Rectal smooth muscle tissue (tissue), 1 donor: Measurements from ENCODE around the gene GPHN.

Source experiments
- H3K27ac ChIP-seq: one replicate; pipeline ENCODE4 v1.7.0; 2013; ENCODE audit warnings: low read depth, low read length, inconsistent platforms
- H3K27me3 ChIP-seq: one replicate; pipeline ENCODE4 v1.7.0; 2013; ENCODE audit warnings: low read length; ENCODE audit not compliant: control insufficient read depth, insufficient read depth
- H3K36me3 ChIP-seq: one replicate; pipeline ENCODE4 v1.7.0; 2013; ENCODE audit warnings: low read length; ENCODE audit not compliant: control insufficient read depth, insufficient read depth
- H3K4me1 ChIP-seq: one replicate; pipeline ENCODE4 v1.7.0; 2013; ENCODE audit warnings: low read length; ENCODE audit not compliant: control insufficient read depth, insufficient read depth
- H3K4me3 ChIP-seq: one replicate; pipeline ENCODE4 v1.7.0; 2013; ENCODE audit warnings: low read length
- H3K9ac ChIP-seq: one replicate; pipeline ENCODE4 v1.7.0; 2013; ENCODE audit warnings: low read length

Gene GPHN

DNA sequence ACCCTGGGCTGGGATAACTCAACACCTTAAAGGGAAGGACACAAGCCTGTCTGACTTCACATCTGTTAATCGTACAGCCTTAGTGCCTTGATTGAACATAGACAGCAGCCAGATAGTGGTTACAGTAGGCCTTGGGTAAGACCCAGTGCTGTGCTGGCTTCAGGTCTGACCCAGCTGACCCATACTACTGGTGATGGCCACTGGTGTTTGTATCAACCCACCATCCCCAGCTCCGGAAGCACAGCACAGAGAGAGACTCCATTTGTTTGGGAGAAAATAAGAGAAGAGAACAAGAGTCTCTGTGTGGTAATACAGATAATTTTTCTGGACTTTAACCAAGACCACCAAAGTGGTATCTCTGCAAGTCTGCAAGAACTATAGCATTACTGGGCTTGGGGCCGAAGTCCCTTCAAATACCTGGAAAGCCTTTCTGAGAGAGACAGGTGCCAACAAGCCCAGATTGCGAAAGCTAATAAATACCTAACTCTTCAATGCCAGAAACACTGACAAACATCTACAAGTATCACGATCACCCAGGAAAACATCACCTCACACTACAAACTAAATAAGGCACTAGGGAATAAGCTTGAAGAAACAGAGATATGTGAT is 351.2 kb downstream of the GPHN start:
- Histone ChIP-seq H3K36me3 (no peaks in the 10 kb centered on the region), H3K9ac (no peak overlapping the region), H3K27ac (no peak overlapping the region)

GRCh38 chr14:66881596-66881995 is 373.6 kb downstream of the GPHN start:
- H3K4me1 ChIP-seq = no peaks in the 10 kb centered on the region
- H3K4me3 ChIP-seq = no peak overlapping the region
- no peaks in the 10 kb centered on the region for H3K36me3 ChIP-seq
- H3K27ac ChIP-seq = no peak overlapping the region
- H3K27me3 ChIP-seq = no peaks in the 10 kb centered on the region
- H3K9ac ChIP-seq = no peak overlapping the region

More for the DNA sequence above, 351.2 kb downstream of the GPHN start:
- Histone ChIP-seq H3K27me3 (no peaks in the 10 kb centered on the region), H3K4me1 (no peaks in the 10 kb centered on the region), H3K4me3 (no peak overlapping the region)

DNA sequence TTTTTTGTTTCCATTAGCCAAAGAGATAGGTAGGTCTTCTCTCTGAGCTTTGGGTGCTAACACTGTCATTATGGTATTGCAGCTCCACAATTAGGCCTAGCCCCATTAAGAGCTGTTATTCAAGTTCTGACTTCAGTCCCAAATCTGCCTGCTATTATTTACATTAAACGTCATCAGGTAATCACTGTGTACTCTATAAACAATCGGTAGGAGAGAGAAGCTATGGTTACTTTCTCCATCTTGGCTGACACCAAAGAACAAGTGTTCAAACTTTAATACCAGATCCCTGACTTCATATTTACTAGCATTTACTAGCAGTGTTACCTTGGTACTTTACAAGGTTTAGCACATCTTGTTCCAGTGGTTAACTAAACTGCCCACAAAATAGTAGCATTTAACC is 376.2 kb downstream of the GPHN start:
- Histone ChIP-seq H3K4me1 (no peaks in the 10 kb centered on the region), H3K9ac (no peak overlapping the region), H3K27ac (no peak overlapping the region), H3K4me3 (no peak overlapping the region), H3K36me3 (no peaks in the 10 kb centered on the region), H3K27me3 (no peaks in the 10 kb centered on the region)

GRCh38 chr14:66900719-66901118 is 392.8 kb downstream of the GPHN start:
- H3K4me1 ChIP-seq = no peaks in the 10 kb centered on the region
- H3K36me3 ChIP-seq = no peaks in the 10 kb centered on the region
- H3K9ac ChIP-seq = no peak overlapping the region

GRCh38 chr14:66910311-66910840 is 402.4 kb downstream of the GPHN start:
- H3K36me3 ChIP-seq = no peaks in the 10 kb centered on the region
- no peaks in the 10 kb centered on the region for H3K27me3 ChIP-seq
- no peak overlapping the region for H3K4me3 ChIP-seq
- H3K27ac ChIP-seq = no peak overlapping the region
- H3K4me1 ChIP-seq = no peaks in the 10 kb centered on the region
- H3K9ac ChIP-seq = no peak overlapping the region

More at GRCh38 chr14:66900719-66901118, 392.8 kb downstream of the GPHN start:
- H3K4me3 ChIP-seq = no peak overlapping the region
- no peaks in the 10 kb centered on the region for H3K27me3 ChIP-seq
- no peak overlapping the region for H3K27ac ChIP-seq

DNA sequence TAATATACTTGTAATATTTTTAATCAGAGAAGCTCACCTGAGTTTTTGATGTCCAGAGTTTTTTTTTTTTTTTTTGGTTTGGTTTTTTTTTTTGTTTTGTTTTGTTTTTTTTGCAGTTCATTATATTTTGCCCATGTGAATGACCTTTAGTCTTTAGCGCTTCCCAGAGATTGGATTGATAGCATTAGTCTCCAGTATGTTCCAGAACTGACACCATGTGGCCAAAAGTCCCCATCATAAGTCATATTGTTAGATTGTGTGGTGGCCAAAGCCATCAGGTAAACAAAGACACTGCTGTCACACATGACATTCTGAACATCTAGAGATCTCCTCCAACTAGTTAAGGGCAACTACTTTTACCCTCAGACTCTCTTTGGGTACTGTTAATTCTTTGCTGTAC is 408.5 kb downstream of the GPHN start:
- H3K36me3 ChIP-seq = peaks cover 4% of the 10 kb centered on the region
- no peaks in the 10 kb centered on the region for H3K27me3 ChIP-seq
- H3K9ac ChIP-seq = no peak overlapping the region
- H3K4me3 ChIP-seq = no peak overlapping the region
- no peak overlapping the region for H3K27ac ChIP-seq
- H3K4me1 ChIP-seq = no peaks in the 10 kb centered on the region

DNA sequence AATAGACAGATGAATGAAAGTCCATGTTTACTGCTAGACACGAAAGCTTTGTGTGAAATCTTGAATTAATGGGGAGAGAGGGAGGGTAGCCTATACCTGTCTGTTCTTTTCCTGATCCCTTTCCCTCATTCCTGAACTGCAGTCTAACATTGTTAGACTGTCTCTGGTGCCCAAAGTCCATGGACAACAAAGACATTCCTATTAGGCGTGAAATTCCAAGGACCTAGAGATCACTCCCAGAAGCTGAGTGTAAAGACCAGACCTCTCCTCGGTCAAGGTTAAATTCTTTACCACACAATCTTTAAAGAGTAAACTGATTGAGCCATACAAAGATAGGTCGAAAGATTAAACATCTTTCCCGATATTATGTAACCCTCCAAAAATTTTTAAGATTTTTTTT is 410.6 kb downstream of the GPHN start:
- Histone ChIP-seq H3K4me3 (no peak overlapping the region), H3K4me1 (no peaks in the 10 kb centered on the region), H3K27me3 (no peaks in the 10 kb centered on the region), H3K9ac (no peak overlapping the region), H3K27ac (no peak overlapping the region), H3K36me3 (peaks cover 4% of the 10 kb centered on the region)

DNA sequence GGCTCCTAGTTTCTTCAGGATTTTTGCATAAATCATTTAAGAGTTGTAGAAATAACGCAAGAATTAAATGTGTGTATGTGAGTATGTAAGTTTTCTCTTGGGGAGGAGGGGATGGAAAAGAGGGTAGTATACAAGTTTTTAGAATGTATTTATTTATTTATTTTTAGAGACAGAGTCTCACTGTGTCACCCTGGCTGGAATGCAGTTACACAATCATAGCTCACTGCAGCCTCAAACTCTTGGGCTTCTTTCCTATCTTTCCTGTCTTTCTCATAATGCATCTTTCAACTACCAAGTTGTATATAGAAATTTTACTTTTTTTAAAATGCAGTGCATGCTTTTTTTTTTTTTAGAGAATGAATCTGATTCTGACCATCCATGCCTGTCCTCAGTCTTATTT is 412.2 kb downstream of the GPHN start:
- Histone ChIP-seq H3K4me3 (no peak overlapping the region), H3K4me1 (no peaks in the 10 kb centered on the region), H3K9ac (no peak overlapping the region), H3K27me3 (no peaks in the 10 kb centered on the region), H3K27ac (no peak overlapping the region), H3K36me3 (peaks cover 4% of the 10 kb centered on the region)

DNA sequence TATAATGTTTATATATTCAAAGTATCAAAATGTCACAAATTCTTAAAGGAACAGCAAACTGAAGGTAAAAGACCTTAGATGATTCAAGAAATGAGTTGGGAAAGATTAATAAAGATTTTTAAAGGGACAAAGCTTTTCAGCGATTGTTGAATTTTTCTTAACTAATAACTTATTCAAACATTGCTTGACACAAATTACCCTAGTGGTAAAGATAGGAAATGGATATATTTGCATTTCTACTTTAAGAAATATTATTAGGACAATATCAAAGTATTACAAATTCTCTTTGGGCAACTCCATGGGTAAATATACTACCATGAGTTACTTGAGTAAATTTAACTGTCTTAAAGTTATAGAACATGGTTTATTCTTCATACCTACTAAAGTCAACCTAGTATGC is 415.3 kb downstream of the GPHN start:
- Histone ChIP-seq H3K9ac (no peak overlapping the region), H3K4me3 (no peak overlapping the region), H3K27me3 (no peaks in the 10 kb centered on the region), H3K36me3 (no peaks in the 10 kb centered on the region), H3K27ac (no peak overlapping the region), H3K4me1 (no peaks in the 10 kb centered on the region)

GRCh38 chr14:66939409-66939808 is 431.5 kb downstream of the GPHN start:
- H3K9ac ChIP-seq = no peak overlapping the region
- H3K36me3 ChIP-seq = peaks cover 17% of the 10 kb centered on the region
- no peak overlapping the region for H3K27ac ChIP-seq

DNA sequence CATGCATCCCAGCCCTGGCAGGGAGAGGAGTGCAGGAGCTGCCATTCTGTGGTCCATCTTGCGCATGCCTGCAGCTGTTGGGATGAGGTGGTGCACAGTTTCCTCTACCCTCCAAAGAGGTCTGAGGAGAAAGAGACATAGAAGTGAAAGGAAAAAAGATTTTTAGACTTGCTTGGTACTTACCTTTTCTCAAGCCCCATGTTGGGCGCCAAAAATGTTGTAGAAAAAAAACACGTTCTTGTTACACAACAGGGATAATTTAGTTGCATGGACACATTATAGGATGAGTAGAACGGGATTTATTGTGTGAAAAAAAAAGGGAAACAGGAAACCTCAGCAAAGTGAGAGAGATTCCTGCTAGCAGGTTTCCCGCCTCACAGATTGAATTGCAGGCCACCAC is 436.9 kb downstream of the GPHN start:
- H3K36me3 ChIP-seq = peaks cover 15% of the 10 kb centered on the region
- no peak overlapping the region for H3K9ac ChIP-seq
- H3K4me1 ChIP-seq = no peaks in the 10 kb centered on the region
- no peaks in the 10 kb centered on the region for H3K27me3 ChIP-seq
- H3K27ac ChIP-seq = no peak overlapping the region
- no peak overlapping the region for H3K4me3 ChIP-seq

More at GRCh38 chr14:66939409-66939808, 431.5 kb downstream of the GPHN start:
- no peak overlapping the region for H3K4me3 ChIP-seq
- H3K4me1 ChIP-seq = no peaks in the 10 kb centered on the region
- H3K27me3 ChIP-seq = no peaks in the 10 kb centered on the region

DNA sequence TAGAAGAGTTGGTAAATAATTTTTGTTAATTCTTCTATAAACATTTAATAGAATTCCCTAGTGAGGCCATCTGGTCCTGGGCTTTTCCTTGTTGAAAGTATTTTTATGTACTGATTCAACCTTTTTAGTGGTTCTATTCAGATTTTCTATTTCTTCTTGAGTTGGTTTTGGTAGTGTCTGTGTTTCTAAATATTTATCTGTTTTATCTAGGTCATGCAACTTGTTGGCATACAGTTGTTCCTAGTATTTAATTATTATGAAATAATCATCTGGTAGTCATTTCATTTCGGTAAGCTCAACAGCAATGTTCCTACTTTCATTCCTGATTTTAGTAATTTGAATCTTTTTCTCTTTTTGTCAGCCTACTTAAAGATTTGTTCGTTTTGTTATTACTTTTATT is 447.2 kb downstream of the GPHN start:
- H3K27me3 ChIP-seq = no peaks in the 10 kb centered on the region
- H3K36me3 ChIP-seq = no peaks in the 10 kb centered on the region
- H3K27ac ChIP-seq = no peak overlapping the region
- H3K4me3 ChIP-seq = no peak overlapping the region
- H3K4me1 ChIP-seq = no peaks in the 10 kb centered on the region
- no peak overlapping the region for H3K9ac ChIP-seq

GRCh38 chr14:66959437-66960050 is 451.6 kb downstream of the GPHN start:
- H3K27ac ChIP-seq = no peak overlapping the region
- no peaks in the 10 kb centered on the region for H3K4me1 ChIP-seq
- no peaks in the 10 kb centered on the region for H3K36me3 ChIP-seq
- H3K4me3 ChIP-seq = no peak overlapping the region
- no peak overlapping the region for H3K9ac ChIP-seq
- no peaks in the 10 kb centered on the region for H3K27me3 ChIP-seq
